WTC11 (cell line): ENCODE results near the gene IQGAP2.

Experiments used
- AFF4 ChIP-seq: sonication (generic); formaldehyde crosslinking; IDR thresholded peaks from 2 replicates; pipeline ENCODE4 v1.8.1; 2023; ENCODE audit warnings: mild to moderate bottlenecking, missing genetic modification reagents, borderline replicate concordance
- ATF2 ChIP-seq: sonication (generic); formaldehyde crosslinking; IDR thresholded peaks from 2 replicates; pipeline ENCODE4 v1.8.1; 2022; ENCODE audit warnings: low read depth, missing genetic modification reagents, borderline replicate concordance
- ATF3 ChIP-seq: sonication (generic); formaldehyde crosslinking; conservative IDR thresholded peaks from 2 replicates; pipeline ENCODE4 v1.8.1; 2022; ENCODE audit warnings: mild to moderate bottlenecking, missing genetic modification reagents
- CTCF ChIP-seq: fragments of 200-600 bp; IDR thresholded peaks from 2 replicates; pipeline ENCODE4 v1.8.0; 2022; ENCODE audit warnings: antibody characterized with exemption
- E2F1 ChIP-seq: sonication (generic); formaldehyde crosslinking; IDR thresholded peaks from 2 replicates; pipeline ENCODE4 v1.8.0; 2022; ENCODE audit warnings: mild to moderate bottlenecking, missing genetic modification reagents
- MAX ChIP-seq: sonication (generic); formaldehyde crosslinking; IDR thresholded peaks from 2 replicates; pipeline ENCODE4 v1.8.0; 2022; ENCODE audit warnings: mild to moderate bottlenecking, missing genetic modification reagents
- PRRX2 ChIP-seq: fragments of 250-450 bp; sonication (Bioruptor Pico); IDR thresholded peaks from 2 replicates; pipeline ENCODE4 v1.8.0; 2021; ENCODE audit warnings: mild to moderate bottlenecking
- STAT6 ChIP-seq: sonication (generic); formaldehyde crosslinking; conservative IDR thresholded peaks from 2 replicates; pipeline ENCODE4 v1.8.1; 2023; ENCODE audit warnings: mild to moderate bottlenecking, low read depth, missing genetic modification reagents, moderate library complexity
- USF2 ChIP-seq: sonication (generic); formaldehyde crosslinking; IDR thresholded peaks from 2 replicates; pipeline ENCODE4 v1.8.1; 2023; ENCODE audit warnings: mild to moderate bottlenecking, missing genetic modification reagents, moderate library complexity
- ZNF281 ChIP-seq: sonication (generic); formaldehyde crosslinking; IDR thresholded peaks from 2 replicates; pipeline ENCODE4 v1.8.0; 2023; ENCODE audit warnings: mild to moderate bottlenecking, missing genetic modification reagents

GRCh38 chr5:76664079-76664478, 261.0 kb downstream of the IQGAP2 start:
- no peak for TF ChIP-seq PRRX2 (CRISPR knock-in tag)
- no peak for TF ChIP-seq USF2 (CRISPR knock-in tag)
- no peak for TF ChIP-seq MAX (CRISPR knock-in tag)
- TF ChIP-seq ZNF281 (CRISPR knock-in tag) = no peak
- no peak for TF ChIP-seq CTCF
- no peak for TF ChIP-seq ATF3 (CRISPR knock-in tag)
- no peak for TF ChIP-seq STAT6 (CRISPR knock-in tag)
- no peak for TF ChIP-seq ATF2 (CRISPR knock-in tag)
- TF ChIP-seq AFF4 (CRISPR knock-in tag) = no peak
- no peak for TF ChIP-seq E2F1 (CRISPR knock-in tag)
